GM10266 (cell line): Measurements from ENCODE around the gene FBN1.

Experiments
- DNase-seq: peaks from one replicate; pipeline ENCODE4 v3.0.0; 2012; ENCODE audit errors: extremely low spot score
- CTCF ChIP-seq: IDR thresholded peaks from 2 replicates; pipeline ENCODE4 v1.5.1; 2012; ENCODE audit warnings: mild to moderate bottlenecking, low read depth; ENCODE audit not compliant: control insufficient read depth, insufficient read depth; ENCODE audit errors: missing control alignments

FBN1 gene

GRCh38 chr15:48422401-48422800, 223.1 kb downstream of the FBN1 start:
- TF ChIP-seq CTCF = no peak

GRCh38 chr15:48421362-48421761, 224.1 kb downstream of the FBN1 start:
- DNase-seq = no peak
- no peak for TF ChIP-seq CTCF

More at GRCh38 chr15:48422401-48422800, 223.1 kb downstream of the FBN1 start:
- no peak for DNase-seq

GRCh38 chr15:48419896-48420295, 225.6 kb downstream of the FBN1 start:
- DNase-seq = no peak
- no peak for TF ChIP-seq CTCF

GRCh38 chr15:48418343-48418742, 227.2 kb downstream of the FBN1 start:
- TF ChIP-seq CTCF = no peak
- DNase-seq = no peak

GRCh38 chr15:48416301-48416700, 229.2 kb downstream of the FBN1 start:
- no peak for DNase-seq
- no peak for TF ChIP-seq CTCF

- DNase-seq = no peak
- TF ChIP-seq CTCF = no peak
Observed at GRCh38 chr15:48415036-48415886, 230.2 kb downstream of the FBN1 start.

- no peak for DNase-seq
- TF ChIP-seq CTCF = no peak
Observed at GRCh38 chr15:48414015-48414414, 231.5 kb downstream of the FBN1 start.
